ENCODE data around the gene KCNQ1.
A peak's percentile ranks its signal among the peaks of the same experiment; 100 is the strongest.

The KCNQ1 gene

DNA sequence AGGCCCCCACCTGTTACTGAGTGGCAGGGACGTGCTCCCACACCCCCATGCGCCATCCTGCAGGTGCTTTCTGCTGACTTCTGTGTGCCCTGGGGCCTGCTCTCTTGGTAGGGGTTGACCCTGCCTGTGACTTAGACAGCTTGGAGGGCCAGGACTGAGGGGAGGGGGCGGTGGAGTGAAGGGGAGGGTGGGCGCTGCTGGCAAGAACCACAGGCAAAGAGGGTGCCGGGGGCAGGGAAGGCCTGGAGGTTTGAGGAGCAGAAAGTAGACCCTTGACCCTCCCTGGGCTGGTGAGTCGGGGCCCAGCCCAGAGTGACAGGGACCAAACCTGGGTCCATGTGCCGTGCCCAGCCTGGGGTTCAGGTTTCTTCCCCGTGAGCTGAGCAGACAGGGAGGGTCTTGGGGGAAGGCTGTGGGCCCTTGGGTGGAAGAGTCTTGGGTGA is 17.8 kb downstream of the KCNQ1 start:
- no peak for DNase-seq

DNA sequence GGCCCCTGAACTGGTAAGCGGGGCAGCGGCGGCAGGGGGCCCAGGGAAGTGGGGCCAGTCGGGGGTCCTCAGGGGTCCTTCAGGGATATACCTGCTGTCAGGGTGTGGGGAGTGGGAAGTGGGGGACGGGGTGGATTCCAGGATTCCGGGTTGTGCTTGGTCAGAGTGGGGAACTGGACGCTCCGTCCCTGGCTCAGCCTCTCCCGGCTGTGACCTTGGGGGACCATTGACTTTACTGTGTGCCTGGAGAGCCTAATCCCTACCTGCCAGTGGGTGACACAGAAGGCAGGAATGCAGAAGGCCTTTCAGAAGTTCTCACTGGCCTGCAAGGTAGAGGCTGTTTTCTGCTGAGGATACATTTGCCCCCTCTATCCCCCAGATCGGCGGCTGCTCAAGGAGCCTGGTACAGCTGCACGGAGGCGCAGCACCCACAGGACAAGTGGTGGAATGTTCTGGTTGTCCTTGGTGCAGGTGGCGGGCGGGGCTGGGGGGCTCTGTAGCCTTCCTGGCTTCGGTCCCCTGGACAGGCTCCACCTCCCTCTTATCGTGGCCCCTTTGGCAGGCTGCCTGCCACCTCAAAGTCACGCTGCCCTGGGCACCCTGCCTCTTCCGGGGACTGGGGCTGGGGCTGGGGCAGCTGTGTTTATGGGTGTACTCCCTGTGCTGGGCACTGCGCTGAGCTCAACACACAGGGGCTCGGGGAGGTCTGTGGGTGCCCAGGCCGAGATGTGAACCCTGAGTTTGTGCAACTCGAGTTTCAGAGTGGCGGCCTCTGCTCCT is 18.4 kb downstream of the KCNQ1 start:
- no peak for DNase-seq

DNA sequence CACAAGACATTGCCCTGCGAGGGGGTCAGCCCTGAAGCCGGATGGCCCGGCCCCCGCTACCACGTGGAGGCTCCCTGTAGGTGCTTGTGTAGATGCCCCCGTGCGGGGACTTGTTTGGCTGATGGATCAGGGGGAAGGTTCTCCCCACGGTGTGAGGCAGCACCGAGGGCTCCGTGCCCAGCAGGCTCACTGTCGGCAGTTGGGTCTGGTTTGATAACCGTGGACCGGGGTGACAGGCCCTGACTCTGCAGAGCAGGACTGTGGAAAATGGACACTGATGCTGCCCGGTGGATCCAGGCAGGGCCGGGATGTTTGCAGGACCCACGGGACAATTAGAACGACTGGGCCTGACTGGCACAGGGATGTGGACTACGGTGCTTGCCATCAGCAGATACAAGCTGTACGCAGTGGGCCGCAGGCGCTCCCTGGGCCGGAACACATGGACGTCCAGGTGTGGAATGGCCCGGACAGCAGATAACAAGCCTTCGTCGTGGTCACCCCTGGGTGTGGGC is 19.0 kb downstream of the KCNQ1 start:
- no peak for DNase-seq

DNA sequence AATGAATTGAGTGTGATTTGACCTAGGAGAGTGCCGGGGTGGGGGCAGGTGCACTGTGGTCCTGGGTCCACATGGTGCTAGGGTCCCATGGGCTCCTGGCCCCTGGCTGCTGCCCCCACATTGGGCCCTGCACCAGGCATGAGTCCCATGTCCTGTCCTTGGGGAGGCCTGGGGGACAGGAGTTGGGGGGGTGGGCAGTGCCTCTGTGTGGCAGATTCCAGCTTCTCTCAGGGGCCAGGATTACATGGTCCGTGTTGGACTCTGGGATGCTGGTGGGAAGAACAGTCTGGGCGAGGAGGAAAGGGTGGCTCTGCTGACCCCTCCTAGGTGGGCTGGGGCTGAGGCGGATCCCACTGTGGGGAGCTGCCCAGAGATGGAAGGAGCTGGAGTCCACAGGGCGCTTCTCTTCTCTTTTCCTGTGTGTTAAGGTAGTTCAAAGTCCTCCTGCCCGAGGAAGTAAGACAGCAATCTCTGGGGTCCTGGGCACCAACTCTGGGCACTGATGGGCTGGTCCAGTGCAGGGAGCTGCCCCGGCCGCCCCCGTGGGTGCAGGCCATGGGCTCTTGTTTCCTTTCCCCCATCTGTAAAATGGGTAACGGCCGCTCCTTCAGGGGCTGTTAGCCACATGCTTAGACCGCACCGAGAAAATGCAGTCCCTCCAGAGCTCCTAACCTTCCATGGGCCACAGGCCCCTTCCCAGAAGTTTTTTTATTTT is 19.8 kb downstream of the KCNQ1 start:
- no peak for DNase-seq

DNA sequence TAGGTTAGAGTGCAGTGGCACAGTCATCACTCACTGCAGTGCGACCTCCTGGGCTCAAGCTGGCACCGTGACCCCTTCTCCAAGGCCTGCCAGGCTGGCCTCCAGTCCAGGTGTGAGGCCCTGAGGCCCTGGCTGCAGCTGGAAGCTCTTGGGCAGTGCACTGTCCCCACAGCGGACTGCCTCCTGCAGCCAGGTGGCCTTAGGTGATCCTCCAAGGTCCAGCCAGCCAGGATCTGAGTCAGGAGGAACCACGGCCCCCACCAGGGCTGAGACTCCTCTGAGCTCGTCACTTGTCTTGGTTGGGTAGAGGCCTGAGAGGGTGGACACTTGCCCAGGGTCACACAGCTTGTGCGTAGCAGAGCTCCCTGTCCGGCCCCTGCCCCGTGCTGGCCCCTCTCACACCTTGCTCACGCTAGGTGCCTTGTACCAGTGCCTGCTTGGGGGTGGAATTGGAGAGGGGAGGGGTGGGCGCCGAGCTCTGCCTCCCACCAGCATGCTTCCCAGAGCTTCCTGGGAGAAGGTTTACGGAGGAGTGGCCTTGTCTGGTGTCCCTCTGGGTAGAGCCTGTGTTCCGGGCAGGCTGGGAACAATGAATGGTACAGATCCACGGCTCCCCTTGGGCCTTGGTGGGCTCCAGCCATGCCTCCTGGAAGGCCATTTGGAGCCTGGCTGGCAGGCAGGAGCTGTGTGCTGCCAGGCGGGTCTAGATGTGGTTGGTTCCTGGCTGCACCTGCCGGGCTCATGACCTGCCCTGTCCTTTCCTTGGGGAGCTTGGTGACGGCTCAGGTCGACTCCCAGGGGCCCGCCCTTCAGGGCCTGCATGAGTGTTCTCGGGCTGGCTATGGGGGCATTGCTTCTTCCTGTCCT is 20.6 kb downstream of the KCNQ1 start:
- no peak for DNase-seq

DNA sequence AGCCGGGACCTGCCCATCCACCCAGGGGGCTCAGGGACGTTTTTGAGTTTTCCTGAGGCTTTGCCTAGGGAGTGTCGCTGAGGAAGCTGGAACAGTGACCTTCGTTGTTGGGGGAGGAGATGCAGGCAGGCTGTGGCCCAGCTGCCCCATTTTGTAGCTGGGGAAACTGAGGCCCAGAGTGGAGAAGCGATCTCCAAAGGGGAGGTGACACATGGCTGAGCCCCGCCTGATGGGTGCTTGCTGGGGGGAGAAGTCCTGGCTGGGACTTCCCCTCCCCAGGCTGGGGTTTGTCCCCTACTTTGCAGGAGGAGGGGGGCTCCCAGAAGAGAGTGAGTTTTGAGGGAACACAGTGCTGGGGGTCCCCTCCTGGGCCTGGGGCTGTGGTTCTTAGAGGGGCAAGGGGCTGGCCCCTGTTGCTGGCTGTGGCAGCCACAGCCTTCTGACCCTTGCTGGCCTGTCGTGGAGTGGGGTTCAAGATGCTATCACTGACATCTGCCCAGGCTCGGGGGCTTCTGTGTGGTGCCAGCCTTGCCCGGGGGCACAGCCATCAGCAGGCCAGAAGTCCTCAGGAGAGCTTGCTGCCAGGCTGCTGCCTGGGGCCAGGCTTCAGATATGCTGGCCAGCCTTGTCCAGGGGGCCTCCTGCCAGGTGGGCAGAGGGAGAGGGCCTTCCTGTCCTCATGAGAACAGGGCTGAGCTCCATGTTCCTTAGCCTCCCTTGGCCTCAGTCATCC is 21.4 kb downstream of the KCNQ1 start:
- no peak for DNase-seq

DNA sequence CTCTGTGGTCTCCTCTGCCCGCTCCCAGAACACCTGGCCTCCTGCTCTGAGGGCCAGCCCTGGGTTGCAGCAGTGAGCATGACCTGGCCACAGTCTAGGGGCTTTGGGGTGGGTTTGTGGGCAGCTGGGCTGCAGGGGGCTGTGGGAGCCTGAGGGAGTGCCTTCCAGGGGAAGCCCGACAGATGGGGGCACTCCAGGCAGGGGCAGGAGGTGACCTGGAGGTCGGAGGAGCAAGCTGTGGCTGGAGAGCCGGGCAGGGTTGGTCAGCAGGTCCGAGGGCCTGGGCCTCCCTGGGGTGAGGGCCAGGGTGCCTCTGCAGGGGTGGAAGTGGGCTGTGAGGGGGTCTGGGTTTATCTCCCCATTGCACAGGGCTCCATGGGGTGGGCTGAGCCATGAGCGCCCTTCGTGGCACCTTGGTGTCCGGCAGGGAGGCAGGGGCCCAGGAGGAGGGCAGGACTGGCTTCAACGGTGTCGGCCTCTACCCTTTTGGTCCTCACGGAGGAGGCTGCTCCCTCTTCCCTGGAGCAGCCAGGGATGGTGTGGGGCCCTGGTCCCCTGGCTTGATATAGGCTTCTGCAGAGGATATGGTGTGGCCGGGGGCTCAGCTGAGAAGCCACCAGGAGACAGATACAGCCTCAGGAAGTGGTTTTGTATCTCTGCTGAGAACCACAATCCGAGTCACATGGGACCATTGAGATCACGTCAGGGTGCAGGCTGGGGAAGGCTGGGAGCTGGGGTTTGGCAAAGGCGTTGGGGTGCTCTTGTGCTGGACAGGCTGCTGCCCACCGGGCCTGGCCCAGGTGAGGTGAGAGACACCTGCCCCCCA is 22.3 kb downstream of the KCNQ1 start:
- peak in 1 of 2 experiments; percentile 27 for DNase-seq

DNA sequence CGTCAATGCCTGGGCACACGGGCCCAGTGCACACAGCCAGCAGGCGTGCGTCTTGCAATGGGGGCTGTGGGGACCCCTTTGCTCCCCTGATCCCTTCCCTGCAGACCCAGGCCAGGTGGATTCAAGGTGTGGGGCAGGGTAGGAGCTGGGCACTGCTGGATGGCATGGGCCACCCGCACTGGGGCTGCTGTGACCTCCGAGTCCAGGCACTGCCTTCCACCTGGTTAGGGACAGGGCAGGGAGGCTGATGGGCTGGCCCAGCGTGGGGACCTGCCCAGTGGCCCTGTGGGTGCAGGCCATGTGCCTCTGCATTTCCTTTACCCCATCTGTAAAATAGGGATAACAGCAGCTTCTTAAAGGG is 22.9 kb downstream of the KCNQ1 start:
- no peak for DNase-seq

DNA sequence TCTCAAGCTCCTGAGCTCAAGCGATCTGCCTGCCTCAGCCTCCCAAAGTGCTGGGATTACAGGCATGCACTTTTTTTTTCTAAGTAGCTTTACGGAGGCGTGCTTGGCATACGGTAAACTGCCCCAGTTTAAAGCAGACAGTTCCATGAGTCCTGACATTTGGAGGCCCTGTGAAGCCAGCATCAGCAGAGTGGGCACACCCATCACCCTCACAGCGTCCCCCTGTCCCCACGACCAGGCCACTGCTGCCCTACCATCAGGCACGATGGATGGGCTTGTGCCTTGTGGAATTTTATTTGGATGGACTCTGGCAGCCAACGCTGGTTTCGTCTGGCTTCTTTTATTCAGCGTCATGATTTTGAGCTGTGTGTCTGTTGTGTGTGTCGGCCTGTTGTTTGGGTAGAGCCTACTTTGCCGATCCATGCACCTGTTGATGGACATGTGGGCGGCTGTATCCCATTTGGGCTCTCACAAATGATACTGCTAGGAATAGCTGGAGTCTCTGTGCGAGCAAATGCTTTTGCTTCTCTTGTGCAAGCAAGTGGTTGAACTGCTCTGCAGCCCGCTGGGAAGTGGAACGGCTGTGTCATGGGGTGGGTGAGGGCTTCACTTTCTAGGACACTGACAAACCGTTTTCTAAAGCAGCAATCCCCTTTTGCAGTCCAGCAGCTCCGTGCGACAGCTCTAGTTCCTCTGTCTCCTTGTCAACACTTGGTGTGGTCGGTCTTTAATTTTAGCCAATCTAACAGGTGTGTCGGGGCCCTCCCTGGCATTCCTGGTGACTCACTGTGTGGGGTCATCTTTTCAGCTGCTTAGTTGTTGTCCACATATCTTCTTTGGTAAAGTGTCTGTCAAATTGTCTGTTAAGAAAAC is 23.8 kb downstream of the KCNQ1 start:
- DNase-seq: no peak

DNA sequence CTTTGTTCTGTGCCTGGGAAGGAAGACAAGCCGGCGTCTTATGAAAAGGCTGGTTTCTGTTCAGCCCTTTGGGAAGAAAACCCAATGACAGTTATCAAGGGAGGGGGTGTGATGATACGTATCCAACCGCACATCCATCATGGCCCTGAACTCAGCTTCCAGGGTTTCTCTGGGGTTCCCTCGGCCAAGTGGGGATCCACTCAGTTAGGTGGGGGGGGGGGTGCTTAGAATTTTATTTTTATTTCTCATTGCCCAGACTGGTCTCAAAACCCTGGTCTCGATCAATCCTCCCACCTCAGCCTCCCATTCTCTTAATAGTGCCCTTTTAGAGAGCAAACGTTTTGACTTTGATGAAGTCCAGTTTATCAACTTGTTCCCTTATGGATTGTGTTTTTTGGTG is 25.7 kb downstream of the KCNQ1 start:
- no peak for DNase-seq

DNA sequence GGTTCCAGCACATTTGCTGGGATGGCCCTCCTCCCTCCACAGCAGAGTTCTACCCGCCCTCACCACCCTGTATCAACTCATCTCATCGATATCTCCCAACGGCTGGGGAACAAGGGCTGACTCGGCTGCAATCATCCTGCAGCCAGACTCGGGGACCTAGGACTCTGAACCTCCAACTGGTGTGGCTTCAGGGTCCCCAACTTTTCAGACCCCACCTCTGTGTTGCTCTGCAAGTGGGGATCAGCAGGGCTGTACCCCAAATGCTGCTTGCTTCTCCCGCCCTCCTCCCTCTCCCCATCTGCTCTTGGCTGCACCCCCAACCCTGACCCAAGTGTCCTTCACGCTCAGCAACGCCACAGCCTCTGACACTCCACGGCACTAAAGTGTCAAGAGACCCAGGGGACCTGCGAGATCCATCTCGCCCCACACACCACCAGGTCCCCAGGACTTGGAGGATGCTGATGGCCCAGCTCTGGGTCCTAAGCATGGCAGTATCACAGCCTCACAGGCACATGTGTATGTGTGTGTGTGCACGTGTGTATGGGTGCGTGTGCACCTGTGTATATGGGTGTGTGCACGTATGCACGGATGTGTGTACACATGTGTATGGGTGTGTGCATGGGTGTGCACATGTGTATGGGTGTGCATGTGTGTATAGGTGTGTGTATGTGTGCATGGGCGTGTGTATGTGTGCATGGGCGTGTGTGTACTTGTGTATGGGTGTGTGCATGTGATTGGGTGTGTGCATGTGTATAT is 26.4 kb downstream of the KCNQ1 start:
- DNase-seq: no peak

DNA sequence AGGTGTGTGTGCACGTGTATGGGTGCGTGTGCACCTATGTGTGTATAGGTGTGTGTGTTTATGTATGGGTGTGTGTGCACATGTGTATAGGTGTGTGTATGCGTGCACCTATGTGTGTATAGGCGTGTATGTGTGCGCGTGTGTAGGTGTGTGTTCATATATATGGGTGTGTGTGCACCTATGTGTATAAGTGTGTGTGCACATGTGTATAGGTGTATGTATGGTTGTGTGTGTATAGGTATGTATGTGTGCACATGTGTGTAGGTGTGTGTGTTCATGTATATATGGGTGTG is 26.9 kb downstream of the KCNQ1 start:
- DNase-seq: no peak

DNA sequence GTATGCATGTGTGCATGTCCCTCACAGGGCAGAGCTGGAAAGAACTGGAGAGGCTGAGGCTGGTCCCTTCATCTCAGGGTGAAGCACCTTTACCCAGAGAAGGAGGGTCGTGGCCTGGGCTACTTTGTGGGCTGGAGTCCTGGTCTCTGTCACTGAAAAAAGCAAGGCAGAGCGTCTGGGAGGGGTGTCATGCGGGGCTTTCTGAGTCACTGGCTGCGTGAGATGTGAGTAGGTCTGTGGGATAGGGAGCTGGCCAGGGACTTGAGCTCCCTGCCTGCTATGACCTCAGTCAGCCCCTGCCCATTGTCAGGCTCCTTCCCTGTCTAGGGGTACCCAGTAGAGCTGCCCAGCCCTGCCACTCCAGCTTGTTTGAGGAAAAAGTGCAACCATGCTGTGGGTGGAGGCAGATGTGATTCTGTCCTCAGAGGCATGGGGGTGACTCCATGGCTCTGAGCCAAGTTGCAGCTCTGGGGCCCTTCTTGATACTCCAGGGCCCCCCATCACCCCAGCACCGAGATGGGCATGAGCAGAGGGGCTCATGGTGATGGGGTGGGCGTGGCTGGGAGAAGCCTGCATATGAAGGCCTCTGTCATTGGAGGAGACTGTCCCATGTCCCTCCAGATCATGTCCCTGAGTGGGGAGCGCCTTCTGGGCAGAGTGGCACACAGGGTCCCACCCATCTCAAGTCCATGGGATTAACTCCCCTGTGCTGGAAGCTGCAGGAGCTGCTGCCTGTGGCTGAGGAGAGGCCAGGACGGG is 27.8 kb downstream of the KCNQ1 start:
- no peak for DNase-seq

DNA sequence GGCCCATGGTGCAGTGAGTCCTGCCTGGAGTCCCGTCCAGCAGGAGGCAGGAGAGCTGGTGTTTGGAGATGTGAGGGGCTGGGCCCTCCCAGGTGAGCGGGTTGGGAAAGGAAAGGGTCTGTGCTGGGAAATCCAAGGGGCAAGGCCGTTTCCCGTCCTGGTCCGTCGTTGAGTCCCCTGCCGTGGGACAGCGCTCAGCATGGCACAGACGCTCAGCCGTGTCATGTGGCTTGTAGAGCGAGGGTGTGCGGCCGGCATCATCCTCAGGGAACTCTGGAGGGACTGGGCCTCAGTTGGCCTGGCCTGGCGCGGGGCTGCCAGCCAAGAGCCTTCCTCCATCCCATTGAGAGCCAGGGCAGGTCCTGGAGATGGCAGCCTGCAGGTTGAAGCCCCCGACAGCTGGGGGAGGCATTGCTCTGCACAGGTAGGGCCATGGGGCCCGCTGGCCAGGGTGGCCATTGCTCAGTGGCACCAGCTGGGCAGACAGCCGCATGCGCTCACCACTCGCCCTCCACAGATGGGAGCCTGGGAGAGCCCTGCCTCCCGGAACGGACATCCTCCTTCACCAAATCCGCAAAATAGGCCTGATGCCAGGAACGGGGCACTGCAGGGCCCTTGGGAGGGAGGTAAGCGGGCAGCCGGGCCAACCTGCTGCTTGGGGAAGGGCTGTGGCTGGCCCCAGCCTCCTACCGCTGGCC is 28.7 kb downstream of the KCNQ1 start:
- no peak for DNase-seq

DNA sequence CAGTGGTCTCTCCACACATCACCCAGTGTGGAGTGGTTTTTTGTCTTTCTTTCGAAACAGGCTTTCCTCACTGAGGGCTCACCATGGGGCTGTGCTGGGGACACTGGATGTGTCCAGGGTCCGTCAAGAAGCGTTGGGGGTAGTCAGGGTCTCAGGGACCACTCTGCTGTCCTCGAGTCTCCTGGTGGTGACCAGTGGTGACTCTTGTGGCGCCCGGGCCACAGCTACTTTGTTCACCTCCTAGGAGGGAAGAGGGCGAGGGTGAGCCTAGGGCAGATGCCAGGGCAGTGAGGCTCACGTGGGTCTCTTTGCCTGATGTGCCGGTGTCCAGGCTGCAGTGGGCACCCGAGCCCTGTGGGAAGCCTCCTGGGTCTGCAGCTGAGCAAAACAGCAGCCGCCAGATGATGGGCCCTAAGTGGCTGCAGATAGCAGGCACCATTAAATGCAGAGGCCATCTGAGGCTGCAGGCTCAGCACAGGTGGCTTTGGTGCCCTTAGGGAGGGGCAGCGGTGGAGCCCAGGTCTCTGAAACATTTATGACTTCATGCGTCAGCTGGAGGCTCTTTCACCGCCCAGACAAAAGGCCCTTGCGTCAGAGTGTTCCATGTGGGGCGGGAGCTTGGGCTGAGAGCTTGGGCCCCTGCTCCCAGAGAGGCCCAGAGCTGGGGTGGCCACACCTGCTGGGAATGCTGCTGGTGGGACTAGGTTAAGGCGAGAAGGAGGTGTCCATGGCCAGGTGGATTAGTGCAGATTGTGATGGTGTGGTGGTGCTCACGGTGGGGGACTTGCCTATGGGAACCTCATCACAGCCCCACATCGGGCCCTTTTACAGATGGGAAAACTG is 29.5 kb downstream of the KCNQ1 start:
- DNase-seq: no peak

DNA sequence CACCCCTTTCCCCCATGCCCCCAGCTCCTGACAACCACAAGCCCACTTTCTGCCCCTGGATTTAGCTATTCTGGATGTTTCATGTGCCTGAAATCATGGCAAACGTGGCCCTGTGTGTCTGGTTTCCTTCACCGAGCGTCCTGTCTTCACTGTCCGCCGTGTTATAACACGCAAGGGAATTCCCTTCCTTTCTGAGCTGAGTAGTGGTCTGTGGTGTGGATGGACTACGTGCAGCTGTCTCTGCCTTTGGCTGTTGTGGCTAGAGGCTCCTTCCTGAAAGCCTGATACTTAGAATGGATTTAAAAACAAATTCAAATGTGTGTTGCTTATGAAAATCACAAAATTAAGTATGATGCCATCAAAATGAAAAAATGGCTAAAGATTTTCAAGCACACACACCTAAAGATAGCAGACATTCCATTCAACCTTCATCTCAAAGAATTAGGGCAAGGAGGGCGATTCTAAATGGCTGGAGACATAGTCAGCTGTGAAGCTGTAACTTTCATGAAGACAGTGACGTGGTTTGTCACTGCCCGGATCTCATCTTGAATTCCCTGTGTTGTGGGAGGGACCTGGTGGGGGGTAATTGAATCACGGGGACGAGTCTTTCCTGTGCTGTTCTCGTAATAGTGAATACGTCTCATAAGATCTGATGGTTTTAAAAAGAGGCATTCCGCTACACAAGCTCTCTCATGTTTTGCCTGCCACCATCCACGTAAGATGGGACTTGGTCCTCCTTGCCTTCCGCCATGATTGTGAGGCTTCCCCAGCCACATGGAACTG is 30.5 kb downstream of the KCNQ1 start:
- no peak for DNase-seq

DNA sequence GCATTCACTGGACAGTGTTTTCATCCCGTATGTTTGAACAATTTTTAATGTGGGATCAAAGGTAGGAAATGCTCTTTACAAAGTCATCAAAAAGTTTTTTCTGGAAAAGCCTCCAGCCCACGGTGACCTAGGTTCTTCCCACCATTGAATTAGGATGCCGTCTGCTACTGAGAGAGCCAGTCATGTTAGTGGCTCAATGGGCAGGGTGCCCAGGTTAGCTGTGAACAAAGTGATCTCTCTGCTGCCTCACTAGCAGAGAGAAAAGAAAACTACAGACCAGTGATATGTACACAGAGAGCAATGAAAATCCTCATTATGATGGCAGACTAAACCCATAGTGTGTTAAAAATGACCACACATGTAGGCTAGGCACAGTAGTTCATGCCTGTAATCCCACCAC is 32.4 kb downstream of the KCNQ1 start:
- DNase-seq: no peak

Measured in stimulated activated CD4-positive, alpha-beta T cell treated with anti-CD3 and anti-CD28 coated beads, Interleukin-4, amount 100 ng/mL, for 4 hours (primary cell).